ENCODE results near the gene KPNA4. TPM values are rescaled to one million over a fixed set of nuclear protein-coding genes. Genes with fewer than 3 reads are reported as not detected.

KPNA4 gene
- total RNA-seq, 1 experiment from 2014 or later, result 76.7 TPM

DNA sequence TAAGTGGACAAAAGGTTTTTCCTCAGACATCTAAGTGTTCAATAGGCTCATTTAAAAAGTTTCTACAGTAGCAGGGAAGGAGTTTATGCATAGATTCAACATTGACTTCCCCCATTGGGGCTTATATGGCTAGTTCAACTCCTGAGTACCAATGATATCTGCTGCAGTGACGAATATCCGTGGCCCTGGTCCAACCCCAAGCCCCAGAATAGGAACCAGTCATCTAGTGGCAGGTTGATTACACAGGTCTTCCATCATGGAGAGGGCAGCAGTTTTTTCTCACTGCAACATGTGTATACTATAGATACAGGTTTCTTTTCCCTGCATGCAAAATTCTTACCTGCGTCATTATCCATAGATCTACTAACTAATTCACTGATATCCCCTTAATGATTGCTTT is 45.8 kb upstream of the KPNA4 start:
- TF ChIP-seq, protein P1, sequence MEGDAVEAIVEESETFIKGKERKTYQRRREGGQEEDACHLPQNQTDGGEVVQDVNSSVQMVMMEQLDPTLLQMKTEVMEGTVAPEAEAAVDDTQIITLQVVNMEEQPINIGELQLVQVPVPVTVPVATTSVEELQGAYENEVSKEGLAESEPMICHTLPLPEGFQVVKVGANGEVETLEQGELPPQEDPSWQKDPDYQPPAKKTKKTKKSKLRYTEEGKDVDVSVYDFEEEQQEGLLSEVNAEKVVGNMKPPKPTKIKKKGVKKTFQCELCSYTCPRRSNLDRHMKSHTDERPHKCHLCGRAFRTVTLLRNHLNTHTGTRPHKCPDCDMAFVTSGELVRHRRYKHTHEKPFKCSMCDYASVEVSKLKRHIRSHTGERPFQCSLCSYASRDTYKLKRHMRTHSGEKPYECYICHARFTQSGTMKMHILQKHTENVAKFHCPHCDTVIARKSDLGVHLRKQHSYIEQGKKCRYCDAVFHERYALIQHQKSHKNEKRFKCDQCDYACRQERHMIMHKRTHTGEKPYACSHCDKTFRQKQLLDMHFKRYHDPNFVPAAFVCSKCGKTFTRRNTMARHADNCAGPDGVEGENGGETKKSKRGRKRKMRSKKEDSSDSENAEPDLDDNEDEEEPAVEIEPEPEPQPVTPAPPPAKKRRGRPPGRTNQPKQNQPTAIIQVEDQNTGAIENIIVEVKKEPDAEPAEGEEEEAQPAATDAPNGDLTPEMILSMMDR (conservative IDR thresholded peaks at IDR 0.05), result no peak
- H2BK20ac ChIP-seq (ENCODE audit: low read depth, low read length, poor library complexity, severe bottlenecking), result no peak overlapping the region

More for the DNA sequence above, 45.8 kb upstream of the KPNA4 start:
- H3K4me1 Mint-ChIP-seq, result no peaks in the 10 kb centered on the region
- no peaks in the 10 kb centered on the region for H3K79me1 ChIP-seq (ENCODE audit: insufficient read depth, low read depth, low read length, poor library complexity, severe bottlenecking)
- no peak overlapping the region for H2BK120ac ChIP-seq (ENCODE audit: low read depth, low read length, poor library complexity, severe bottlenecking)
- no peaks in the 10 kb centered on the region for H3K9me3 ChIP-seq (ENCODE audit: control insufficient read depth, low read depth, low read length)
- no peak overlapping the region for H3K18ac ChIP-seq (ENCODE audit: insufficient read length, low read depth, low read length)
- no peaks in the 10 kb centered on the region; the same call in none of the 2 replicates for H3K27me3 Mint-ChIP-seq (ENCODE audit: low read depth)
- H2BK15ac ChIP-seq (ENCODE audit: low read depth, low read length), result no peak overlapping the region
- H3K4me3 Mint-ChIP-seq, result no peak overlapping the region; a peak in 1 of 5 replicates
- H3K27ac Mint-ChIP-seq, result no peak overlapping the region
- no peak overlapping the region for H3K4ac ChIP-seq (ENCODE audit: low read depth, low read length)
- no peak overlapping the region for H3K23ac ChIP-seq (ENCODE audit: insufficient read length, low read depth, low read length)
- no peaks in the 10 kb centered on the region for H3K23me2 ChIP-seq (ENCODE audit: insufficient read length, low read depth, low read length, poor library complexity, severe bottlenecking)
- no peaks in the 10 kb centered on the region for H3K4me1 ChIP-seq (ENCODE audit: insufficient read depth, low read length)
- no peak overlapping the region for H2AK5ac ChIP-seq (ENCODE audit: insufficient read length, low read length)
- no peak overlapping the region for H3K14ac ChIP-seq (ENCODE audit: insufficient read depth, low read length)
- H2AFZ ChIP-seq (ENCODE audit: low read length), result no peak overlapping the region
- H4K91ac ChIP-seq (ENCODE audit: insufficient read length, low read depth, low read length), result no peak overlapping the region
- H3K27ac ChIP-seq (ENCODE audit: insufficient read length, low read depth, low read length), result no peak overlapping the region
- no peak overlapping the region for H4K5ac ChIP-seq (ENCODE audit: insufficient read length, low read depth, low read length)
- no peaks in the 10 kb centered on the region for H3K27me3 ChIP-seq (ENCODE audit: insufficient read depth, low read length)
- no peaks in the 10 kb centered on the region for H3K9me3 Mint-ChIP-seq
- no peak overlapping the region for H4K8ac ChIP-seq (replicated peaks; ENCODE audit: insufficient read length, low read depth, low read length)
- H2BK5ac ChIP-seq (ENCODE audit: insufficient read length, low read length), result no peak overlapping the region
- H4K20me1 ChIP-seq (ENCODE audit: control insufficient read depth, insufficient read depth, insufficient read length), result no peaks in the 10 kb centered on the region
- DNase-seq, result no peak
- no peak overlapping the region for H2BK12ac ChIP-seq (ENCODE audit: insufficient read length, low read depth, low read length)
- no peaks in the 10 kb centered on the region for H3K36me3 Mint-ChIP-seq (ENCODE audit: insufficient read depth in 1 of 3, low read depth in 3 of 3)
- no peak overlapping the region for H3K4me2 ChIP-seq (ENCODE audit: insufficient read depth, insufficient read length, low read length)
- WGBS (ENCODE audit: extremely low coverage, insufficient read length, low lambda C conversion rate), result no CpG with 5 or more reads among the region's 3 CpGs
- H3K79me2 ChIP-seq (ENCODE audit: insufficient read depth, low read length), result no peaks in the 10 kb centered on the region
- H3K9ac ChIP-seq (ENCODE audit: extremely low read depth, insufficient read length, low read length), result no peak overlapping the region
- H3T11ph ChIP-seq (ENCODE audit: low read length), result no peak overlapping the region
- H3K56ac ChIP-seq (ENCODE audit: insufficient read length, low read depth, low read length), result no peak overlapping the region
